Thoracic aorta (tissue), 2 donors: Measurements from ENCODE around the gene C10orf53. TPM values are rescaled to one million over a fixed set of nuclear protein-coding genes. Genes with fewer than 3 reads are reported as not detected.
"Not testable (repeated sequence)": the region's sequence is repeated elsewhere in the genome, so short reads cannot be mapped to it uniquely, and the experiment has no call there.

ENCODE experiments used
- ATAC-seq: fragments of 150-250 bp; one replicate; pipeline ENCODE4 v1.8.0; 2017; ENCODE audit warnings: low read depth; ENCODE audit not compliant: insufficient number of reproducible peaks, low FRiP score
- DNase-seq: peaks from one replicate; pipeline ENCODE4 v3.0.0-alpha.2; 2020; ENCODE audit warnings: low spot score
- H3K27ac ChIP-seq, 2 donors: fragments of 200-600 bp; sonication (generic); 1 replicate in 1 of 2; 2 replicates in 1 of 2; pipeline ENCODE4 v1.5.1; 2016; ENCODE audit warnings: mild to moderate bottlenecking in 2 of 2, moderate library complexity in 2 of 2
- H3K27me3 ChIP-seq: fragments of 200-600 bp; sonication (generic); replicated peaks from 2 replicates; pipeline ENCODE4 v1.6.0; 2016; ENCODE audit warnings: mild to moderate bottlenecking; ENCODE audit not compliant: insufficient read depth
- H3K36me3 ChIP-seq: fragments of 200-600 bp; sonication (generic); one replicate; pipeline ENCODE4 v1.5.1; 2016
- H3K4me1 ChIP-seq, 2 donors: fragments of 200-600 bp; sonication (generic); 1 replicate in 1 of 2; 2 replicates in 1 of 2; pipeline versions ENCODE4 v1.5.1 to v1.6.0; 2016; ENCODE audit warnings: low read depth in 2 of 2, mild to moderate bottlenecking in 1 of 2; ENCODE audit not compliant: control insufficient read depth in 1 of 2
- H3K4me3 ChIP-seq: fragments of 200-600 bp; sonication (generic); 2 replicates; pipeline ENCODE4 v1.5.1; 2016; ENCODE audit warnings: mild to moderate bottlenecking
- H3K9me3 ChIP-seq: fragments of 200-600 bp; sonication (generic); 2 replicates; pipeline ENCODE4 v1.5.1; 2016
- CTCF ChIP-seq: fragments of 200-600 bp; sonication (generic); IDR thresholded peaks from one replicate; pipeline ENCODE4 v1.5.1; 2019; ENCODE audit warnings: antibody characterized with exemption
- total RNA-seq, 2 donors: library from RNA; depleted of rRNA; stranded (reverse); fragments of >200 nt; gene quantifications; one replicate each; pipeline versions ENCODE4 v1.1.0 to v1.2.3, GENCODE V29; 2016

Gene C10orf53
- total RNA-seq, 2 donors from 2014 or later: not detected

DNA sequence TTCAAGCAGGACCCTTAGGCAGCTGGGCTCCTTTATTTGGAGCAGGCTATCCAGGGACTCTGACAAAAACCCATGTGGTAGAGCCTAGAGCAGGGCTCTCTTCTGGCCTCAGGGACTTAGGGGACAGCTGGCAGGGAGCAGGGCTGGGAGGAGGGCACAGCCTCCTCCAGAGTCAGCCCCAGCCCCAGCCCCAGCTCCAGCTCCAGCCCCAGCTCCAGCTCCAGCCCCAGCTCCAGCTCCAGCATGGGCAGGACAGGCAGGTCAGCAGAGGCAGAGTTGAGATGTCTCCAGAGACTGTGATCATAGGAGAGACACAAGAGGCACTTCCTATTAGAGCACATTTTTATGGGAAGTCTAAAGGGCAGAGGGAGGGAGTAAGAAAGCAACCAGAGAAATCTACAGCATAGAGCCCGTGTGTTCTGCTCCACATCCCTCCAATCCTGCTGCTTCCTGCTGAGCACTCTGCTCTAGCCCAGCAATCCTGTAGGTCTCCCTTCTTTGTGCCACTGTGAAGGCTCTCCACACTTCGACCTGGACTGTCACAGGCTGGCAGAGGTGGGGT is 13.3 kb upstream of the C10orf53 start:
- H3K27ac ChIP-seq: no peak overlapping the region
- no peak for TF ChIP-seq CTCF
- H3K9me3 ChIP-seq: no peaks in the 10 kb centered on the region
- DNase-seq: no peak
- H3K4me1 ChIP-seq: no peaks in the 10 kb centered on the region
- H3K27me3 ChIP-seq: no peaks in the 10 kb centered on the region
- ATAC-seq: no peak
- H3K4me3 ChIP-seq: no peak overlapping the region
- H3K36me3 ChIP-seq: no peaks in the 10 kb centered on the region

GRCh38 chr10:49666685-49667084 is 12.8 kb upstream of the C10orf53 start:
- Histone ChIP-seq H3K27me3 (no peaks in the 10 kb centered on the region), H3K4me3 (no peak overlapping the region), H3K36me3 (no peaks in the 10 kb centered on the region), H3K9me3 (no peaks in the 10 kb centered on the region), H3K27ac (no peak overlapping the region), H3K4me1 (no peaks in the 10 kb centered on the region)
- DNase-seq (no peak), ATAC-seq (no peak)
- TF ChIP-seq CTCF: no peak

- no peak for TF ChIP-seq CTCF
- Histone ChIP-seq H3K4me1 (no peaks in the 10 kb centered on the region), H3K27me3 (no peaks in the 10 kb centered on the region), H3K36me3 (no peaks in the 10 kb centered on the region), H3K9me3 (no peaks in the 10 kb centered on the region), H3K4me3 (no peak overlapping the region), H3K27ac (no peak overlapping the region)
- ATAC-seq (no peak), DNase-seq (no peak)
Measured at GRCh38 chr10:49667991-49668390, 11.5 kb upstream of the C10orf53 start.

GRCh38 chr10:49668684-49669083 is 10.8 kb upstream of the C10orf53 start:
- Histone ChIP-seq H3K27ac (no peak overlapping the region), H3K27me3 (no peaks in the 10 kb centered on the region), H3K4me3 (no peak overlapping the region), H3K4me1 (no peaks in the 10 kb centered on the region), H3K36me3 (no peaks in the 10 kb centered on the region), H3K9me3 (no peaks in the 10 kb centered on the region)
- ATAC-seq: no peak
- no peak for TF ChIP-seq CTCF
- no peak for DNase-seq

GRCh38 chr10:49678827-49679479 is 498 bp upstream of the C10orf53 start:
- Histone ChIP-seq H3K36me3 (no peaks in the 10 kb centered on the region), H3K27ac (no peak overlapping the region), H3K27me3 (no peaks in the 10 kb centered on the region), H3K4me3 (no peak overlapping the region), H3K4me1 (no peaks in the 10 kb centered on the region), H3K9me3 (no peaks in the 10 kb centered on the region)
- ATAC-seq: no peak
- no peak for TF ChIP-seq CTCF
- no peak for DNase-seq

- H3K9me3 ChIP-seq, DNase-seq, ATAC-seq: not testable (repeated sequence)
Measured at GRCh38 chr10:49682449-49682848, 3.0 kb downstream of the C10orf53 start.

More at GRCh38 chr10:49682449-49682848, 3.0 kb downstream of the C10orf53 start:
- not testable (repeated sequence) for H3K4me1 ChIP-seq, H3K27me3 ChIP-seq, H3K4me3 ChIP-seq, H3K27ac ChIP-seq, H3K36me3 ChIP-seq
